IMR-90 (cell line): ENCODE measurements around the gene PRCP. TPM values are rescaled to one million over a fixed set of nuclear protein-coding genes. Genes with fewer than 3 reads are reported as not detected.

Experiments
- ATAC-seq: fragments of 200-7000 bp; cut with Tn5 transposase; 2 replicates; pipeline ENCODE4 v1.9.1; 2020; ENCODE audit warnings: low read depth, mild to moderate bottlenecking, moderate library complexity
- BruUV-seq: library from RNA; stranded (reverse); fragments of 400-500 nt; replicated peaks from 2 replicates; lab custom pipeline; 2021; lab: Mats Ljungman, UMichigan
- CTCF ChIA-PET: fragments of 300-600 bp; formaldehyde crosslinking; extraction: SDS; loops from one replicate; lab custom pipeline; 2021; ENCODE audit warnings: antibody characterized with exemption; lab: Yijun Ruan, JAX
- POLR2A ChIA-PET: fragments of 300-600 bp; sonication (Branson Sonifier 250); formaldehyde crosslinking; loops from one replicate; lab custom pipeline; 2022; ENCODE audit warnings: antibody characterized with exemption; ENCODE audit not compliant: unreplicated experiment; lab: Charles Lee
- DNase-seq: peaks from one replicate; pipeline ENCODE4 v3.0.0; 2013
- H2AFZ ChIP-seq: replicated peaks from 2 replicates; pipeline ENCODE3; 2013; ENCODE audit warnings: low read length, mild to moderate bottlenecking; ENCODE audit not compliant: poor library complexity
- H2AK5ac ChIP-seq: 2 replicates; pipeline ENCODE4 v1.6.1; 2013; ENCODE audit warnings: low read depth, low read length, inconsistent platforms
- H2AK9ac ChIP-seq: replicated peaks from 2 replicates; pipeline ENCODE3; 2013; ENCODE audit warnings: mild to moderate bottlenecking, low read depth, low read length, moderate library complexity; ENCODE audit not compliant: poor library complexity
- H2BK120ac ChIP-seq: 2 replicates; pipeline ENCODE4 v1.6.1; 2013; ENCODE audit warnings: low read depth, low read length, inconsistent platforms
- H2BK15ac ChIP-seq: 3 replicates; pipeline ENCODE4 v1.6.1; 2013; ENCODE audit warnings: low read depth, low read length, inconsistent platforms
- H2BK20ac ChIP-seq: 2 replicates; pipeline ENCODE4 v1.6.1; 2013; ENCODE audit warnings: low read depth, mild to moderate bottlenecking, inconsistent platforms, low read length, moderate library complexity
- H2BK5ac ChIP-seq: 2 replicates; pipeline ENCODE4 v1.6.1; 2013; ENCODE audit warnings: mild to moderate bottlenecking, low read depth, low read length, inconsistent platforms; ENCODE audit not compliant: poor library complexity, severe bottlenecking
- H3K14ac ChIP-seq: replicated peaks from 2 replicates; pipeline ENCODE4 v1.6.1; 2013; ENCODE audit warnings: low read depth, low read length, inconsistent platforms
- H3K18ac ChIP-seq: 2 replicates; pipeline ENCODE4 v1.6.1; 2013; ENCODE audit warnings: low read depth, low read length, control low read depth
- H3K23ac ChIP-seq: 2 replicates; pipeline ENCODE4 v1.6.1; 2013; ENCODE audit warnings: low read depth, low read length, inconsistent platforms
- H3K27ac ChIP-seq: 2 replicates; pipeline ENCODE4 v1.5.1; 2013; ENCODE audit warnings: mild to moderate bottlenecking, control low read depth, low read length; ENCODE audit not compliant: insufficient read depth
- H3K27me3 ChIP-seq: 2 replicates; pipeline ENCODE4 v1.6.1; 2013; ENCODE audit warnings: low read length; ENCODE audit not compliant: control insufficient read depth, insufficient read depth
- H3K36me3 ChIP-seq: 2 replicates; pipeline ENCODE4 v1.6.1; 2013; ENCODE audit warnings: low read length, mixed read lengths; ENCODE audit not compliant: control insufficient read depth, insufficient read depth
- H3K4ac ChIP-seq: 2 replicates; pipeline ENCODE4 v1.6.1; 2013; ENCODE audit warnings: low read depth, low read length, inconsistent platforms
- H3K4me1 ChIP-seq: 2 replicates; pipeline ENCODE4 v1.6.1; 2013; ENCODE audit warnings: low read length, mixed read lengths; ENCODE audit not compliant: control insufficient read depth, insufficient read depth
- H3K4me2 ChIP-seq: 2 replicates; pipeline ENCODE4 v1.6.1; 2013; ENCODE audit warnings: low read depth, mild to moderate bottlenecking, control low read depth, low read length, moderate library complexity
- H3K4me3 ChIP-seq: 2 replicates; pipeline ENCODE4 v1.5.1; 2013; ENCODE audit warnings: low read depth, mild to moderate bottlenecking, control low read depth, low read length, moderate library complexity; ENCODE audit not compliant: insufficient read depth
- H3K56ac ChIP-seq: 2 replicates; pipeline ENCODE4 v1.6.1; 2013; ENCODE audit warnings: low read length, inconsistent platforms; ENCODE audit not compliant: insufficient read depth; ENCODE audit errors: extremely low read depth
- H3K79me1 ChIP-seq, 2 experiments: 2 replicates each; pipeline ENCODE4 v1.6.1; 2013; ENCODE audit warnings: low read length in 2 of 2, inconsistent platforms in 1 of 2, low read depth in 1 of 2
- H3K9ac ChIP-seq: 2 replicates; pipeline ENCODE4 v1.6.1; 2013; ENCODE audit warnings: low read depth, low read length, control low read depth
- H3K9me1 ChIP-seq: 2 replicates; pipeline ENCODE4 v1.6.1; 2013; ENCODE audit warnings: low read length, inconsistent platforms; ENCODE audit not compliant: insufficient read depth
- H3K9me3 ChIP-seq: 2 replicates; pipeline ENCODE4 v1.6.1; 2013; ENCODE audit warnings: low read length; ENCODE audit not compliant: control insufficient read depth, insufficient read depth
- H4K20me1 ChIP-seq: 2 replicates; pipeline ENCODE4 v1.6.1; 2013; ENCODE audit warnings: low read length, inconsistent platforms; ENCODE audit not compliant: insufficient read depth
- H4K5ac ChIP-seq: 2 replicates; pipeline ENCODE4 v1.6.1; 2013; ENCODE audit warnings: mild to moderate bottlenecking, low read depth, low read length, control low read depth
- H4K8ac ChIP-seq, 2 experiments: 2 replicates each; pipeline ENCODE4 v1.6.1; 2013; ENCODE audit warnings: low read depth in 2 of 2, low read length in 2 of 2, control low read depth in 1 of 2, inconsistent platforms in 1 of 2
- H4K91ac ChIP-seq: 2 replicates; pipeline ENCODE4 v1.6.1; 2013; ENCODE audit warnings: low read depth, low read length, inconsistent platforms; ENCODE audit not compliant: insufficient read depth
- NFE2L2 ChIP-seq: fragments of 150-350 bp; IDR thresholded peaks from 2 replicates; pipeline ENCODE4 v1.6.1; 2016; ENCODE audit warnings: low read depth, mild to moderate bottlenecking, low read length
- RAD21 ChIP-seq: IDR thresholded peaks from 2 replicates; pipeline ENCODE4 v1.6.1; 2012; ENCODE audit warnings: low read length, improper control_type of control experiment
- WGBS, 2 experiments: methylation state at CpG; one replicate each; pipeline versions ENCODE4 v1.1.5 to v1.1.7; 2013; ENCODE audit warnings: missing lambda C conversion rate in 2 of 2; ENCODE audit not compliant: insufficient read length in 1 of 2; ENCODE audit errors: extremely low coverage in 2 of 2; 5-methylcytosine and 5-hydroxymethylcytosine counted together
- dilution Hi-C: fragments of 300-500 bp; cut with HindIII; formaldehyde crosslinking; loops from one replicate; pipeline ENCODE4 v1.14.3; 2018; ENCODE audit warnings: low sequenced_read_pairs; ENCODE audit not compliant: unreplicated experiment
- in situ Hi-C: fragments of 300-500 bp; cut with MboI; formaldehyde crosslinking; loops from 3 replicates; pipeline ENCODE4 v1.14.3; 2019; ENCODE audit warnings: low sequenced_read_pairs, inconsistent platforms, mixed read lengths
- intact Hi-C: fragments of 100-400 bp; cut with micrococcal nuclease; formaldehyde crosslinking; loops from 2 replicates; pipeline ENCODE4 v1.10.0; 2022
- polyA plus RNA-seq, 3 experiments: library from polyadenylated mRNA; depleted of rRNA; stranded (reverse); fragments of >200 nt; gene quantifications; 2 replicates each; pipeline ENCODE4 v1.2.3, GENCODE V29; 2012; ENCODE audit warnings: low replicate concordance in 1 of 3
- total RNA-seq: library from RNA; depleted of rRNA; stranded (reverse); fragments of >200 nt; gene quantifications from 2 replicates; pipeline ENCODE4 v1.2.3, GENCODE V29; 2012
- TF ChIP-seq, protein P1 (sequence below): conservative IDR thresholded peaks from 2 replicates; pipeline ENCODE4 v1.5.1; 2012; ENCODE audit warnings: mild to moderate bottlenecking, low read depth, low read length, improper control_type of control experiment

PRCP gene
- total and polyA plus RNA-seq, 2 of the 4 experiments (the other 2 are of a cell fraction), result 31.7 to 64.9 TPM

DNA sequence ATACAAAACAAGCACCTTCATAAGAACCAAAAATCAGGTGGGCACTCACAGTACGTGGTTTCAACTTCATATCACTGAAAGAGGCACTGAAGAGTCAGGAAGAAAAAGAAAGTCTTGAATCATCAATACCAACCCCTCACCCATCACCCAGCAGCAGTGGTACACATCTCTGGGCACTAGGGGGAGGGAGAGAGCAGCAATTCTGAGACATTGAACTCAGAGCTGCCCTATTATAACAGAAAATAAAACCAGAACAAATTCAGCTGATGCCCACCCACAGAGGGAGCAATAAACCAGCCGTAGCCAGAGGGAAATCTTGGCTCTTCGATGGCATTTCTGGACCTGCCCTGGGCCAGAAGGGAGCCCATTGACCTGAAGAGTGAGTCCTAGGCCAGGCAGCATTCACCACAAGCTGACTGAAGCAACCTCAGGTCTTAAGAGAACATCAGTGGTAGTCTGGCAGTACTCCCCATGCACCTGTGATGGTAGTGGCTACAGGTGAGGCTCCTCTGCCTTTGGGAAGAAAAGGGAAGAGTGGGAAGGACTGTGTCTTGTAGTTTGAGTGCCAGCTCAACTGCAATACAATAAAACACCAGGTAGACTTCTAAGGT lies 124.4 kb downstream of the PRCP start:
- H2BK20ac ChIP-seq, result no peak overlapping the region
- no peak overlapping the region for H3K9ac ChIP-seq
- no peaks in the 10 kb centered on the region for H3K4me1 ChIP-seq
- ChIA-PET POLR2A (no interaction called here), CTCF (interaction anchor here (0.6 to 2.3 kb wide), 19 partner anchors 9 to 1301 kb away, joined by 3 to 13 read pairs (median 4); partner anchors contain the start of gene PRCP)
- H3K4ac ChIP-seq, result no peak overlapping the region
- no peaks in the 10 kb centered on the region for H3K9me1 ChIP-seq
- H2AK9ac ChIP-seq, result no peak overlapping the region
- H3K27ac ChIP-seq, result no peak overlapping the region
- H4K20me1 ChIP-seq, result no peaks in the 10 kb centered on the region
- no peaks in the 10 kb centered on the region for H3K36me3 ChIP-seq
- in situ Hi-C loops, result no loop called here
- BruUV-seq, result no TSS peak
- H2AFZ ChIP-seq, result peak overlapping the region; percentile 77
- peak; percentile 47 for DNase-seq
- H3K56ac ChIP-seq, result no peak overlapping the region
- no peaks in the 10 kb centered on the region for H3K79me1 ChIP-seq
- H4K91ac ChIP-seq, result peak overlapping the region; percentile 28; the same call in 1 of the 2 replicates
- no peak overlapping the region for H3K4me3 ChIP-seq
- H2BK120ac ChIP-seq, result no peak overlapping the region
- WGBS, 2 experiments, result no CpG with 5 or more reads among the region's 3 CpGs
- no peaks in the 10 kb centered on the region for H3K9me3 ChIP-seq
- H3K4me2 ChIP-seq, result peak overlapping the region; percentile 59
- ATAC-seq, result peak; percentile 98
- no peak overlapping the region for H2AK5ac ChIP-seq
- dilution Hi-C loops, result no loop called here
- H4K8ac ChIP-seq, result no peak overlapping the region
- no peak overlapping the region for H2BK5ac ChIP-seq
- no peak overlapping the region for H3K14ac ChIP-seq
- H4K5ac ChIP-seq, result no peak overlapping the region
- intact Hi-C loops, result loop anchor here (1.0 to 5.0 kb wide), 3 partner anchors 91 to 1046 kb away; partner anchors contain the start of gene PRCP
- H3K27me3 ChIP-seq, result no peaks in the 10 kb centered on the region
- H3K23ac ChIP-seq, result no peak overlapping the region
- no peak overlapping the region for H2BK15ac ChIP-seq
- TF ChIP-seq RAD21, result peak; percentile 69
- no peak for TF ChIP-seq NFE2L2
- TF ChIP-seq, protein P1, sequence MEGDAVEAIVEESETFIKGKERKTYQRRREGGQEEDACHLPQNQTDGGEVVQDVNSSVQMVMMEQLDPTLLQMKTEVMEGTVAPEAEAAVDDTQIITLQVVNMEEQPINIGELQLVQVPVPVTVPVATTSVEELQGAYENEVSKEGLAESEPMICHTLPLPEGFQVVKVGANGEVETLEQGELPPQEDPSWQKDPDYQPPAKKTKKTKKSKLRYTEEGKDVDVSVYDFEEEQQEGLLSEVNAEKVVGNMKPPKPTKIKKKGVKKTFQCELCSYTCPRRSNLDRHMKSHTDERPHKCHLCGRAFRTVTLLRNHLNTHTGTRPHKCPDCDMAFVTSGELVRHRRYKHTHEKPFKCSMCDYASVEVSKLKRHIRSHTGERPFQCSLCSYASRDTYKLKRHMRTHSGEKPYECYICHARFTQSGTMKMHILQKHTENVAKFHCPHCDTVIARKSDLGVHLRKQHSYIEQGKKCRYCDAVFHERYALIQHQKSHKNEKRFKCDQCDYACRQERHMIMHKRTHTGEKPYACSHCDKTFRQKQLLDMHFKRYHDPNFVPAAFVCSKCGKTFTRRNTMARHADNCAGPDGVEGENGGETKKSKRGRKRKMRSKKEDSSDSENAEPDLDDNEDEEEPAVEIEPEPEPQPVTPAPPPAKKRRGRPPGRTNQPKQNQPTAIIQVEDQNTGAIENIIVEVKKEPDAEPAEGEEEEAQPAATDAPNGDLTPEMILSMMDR, result peak; percentile 84
- no peak overlapping the region for H3K18ac ChIP-seq
